Tibial artery (tissue), 4 donors: Measurements from ENCODE around the gene AMBP.

Experiments used
- DNase-seq, 2 donors: peaks; one replicate each; pipeline ENCODE4 v3.0.0-alpha.2; 2019
- H3K27ac ChIP-seq, 2 donors: fragments of 200-600 bp; sonication (generic) in 1 of 2; 1 replicate in 1 of 2; 2 replicates in 1 of 2; pipeline ENCODE4 v1.5.1; 2018 to 2019; ENCODE audit warnings: mild to moderate bottlenecking in 1 of 2
- H3K27me3 ChIP-seq, 2 donors: fragments of 200-600 bp; sonication (generic) in 1 of 2; one replicate each; pipeline versions ENCODE4 v1.5.1 to v1.6.0; 2016 to 2019
- H3K36me3 ChIP-seq, 3 donors: fragments of 200-600 bp; sonication (generic) in 2 of 3; one replicate each; pipeline ENCODE4 v1.5.1; 2016 to 2019; ENCODE audit warnings: mild to moderate bottlenecking in 2 of 3
- H3K4me1 ChIP-seq, 4 donors: fragments of 200-600 bp; sonication (generic) in 2 of 4; 1 replicate in 3 of 4; 2 replicates in 1 of 4; pipeline ENCODE4 v1.5.1; 2016 to 2019
- H3K4me3 ChIP-seq, 2 donors: fragments of 200-600 bp; sonication (generic) in 1 of 2; 1 replicate in 1 of 2; 2 replicates in 1 of 2; pipeline ENCODE4 v1.5.1; 2018 to 2019; ENCODE audit warnings: mild to moderate bottlenecking in 2 of 2
- H3K9me3 ChIP-seq, 3 donors: fragments of 200-600 bp; sonication (generic) in 1 of 3; one replicate each; pipeline ENCODE4 v1.5.1; 2016 to 2019
- intact Hi-C: fragments of 100-400 bp; cut with DNase I; formaldehyde crosslinking; loops from one replicate; pipeline ENCODE4 v1.15.0; 2023; ENCODE audit warnings: low total_unique reads
- TF ChIP-seq, protein P1 (sequence below), 2 experiments: fragments of 200-600 bp in 1 of 2; fragments of 450-650 bp in 1 of 2; IDR thresholded peaks; one replicate each; pipeline ENCODE4 v1.5.1; 2017 to 2019; ENCODE audit warnings: antibody characterized with exemption in 2 of 2, mild to moderate bottlenecking in 1 of 2, moderate library complexity in 1 of 2

AMBP gene

DNA sequence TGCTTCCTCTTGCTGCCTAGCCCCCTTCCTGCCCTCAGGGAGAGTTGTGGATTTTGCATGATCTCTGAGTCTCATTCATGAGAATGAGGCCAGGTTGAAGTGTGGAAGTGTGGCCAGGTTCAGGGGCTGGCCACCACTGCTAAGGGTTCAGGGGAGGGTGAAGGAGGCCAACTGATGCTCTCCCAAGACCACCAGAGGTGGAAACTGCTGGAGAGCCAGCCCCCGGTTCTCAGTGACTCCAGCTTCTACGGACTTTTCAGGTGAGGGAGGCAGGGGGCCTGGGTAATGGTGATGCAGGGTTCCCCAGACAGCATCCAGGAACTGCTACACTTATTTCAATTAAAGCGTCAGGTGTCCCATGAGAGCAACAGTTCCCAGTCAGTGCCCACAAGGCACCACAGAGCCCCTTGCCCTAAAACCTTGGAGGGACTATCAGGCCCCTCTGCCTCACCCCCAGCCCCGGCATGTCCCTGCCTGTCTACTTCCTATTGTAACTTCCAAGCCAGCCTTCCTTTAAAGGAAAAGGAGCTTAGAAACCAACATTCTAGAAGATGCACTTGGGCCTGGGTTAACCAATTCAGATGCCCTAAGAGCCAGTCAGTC is 50.1 kb downstream of the AMBP start:
- Histone ChIP-seq H3K27ac (no peak overlapping the region), H3K9me3 (peaks cover 0 to 10% (median 0%) of the 10 kb centered on the region in 3 donors), H3K27me3 (no peaks in the 10 kb centered on the region), H3K4me1 (peaks cover 0 to 9% (median 4%) of the 10 kb centered on the region in 4 donors), H3K36me3 (peaks cover 22 to 55% (median 40%) of the 10 kb centered on the region in 3 donors), H3K4me3 (no peak overlapping the region)
- intact Hi-C loops, result no loop called here
- TF ChIP-seq, protein P1, sequence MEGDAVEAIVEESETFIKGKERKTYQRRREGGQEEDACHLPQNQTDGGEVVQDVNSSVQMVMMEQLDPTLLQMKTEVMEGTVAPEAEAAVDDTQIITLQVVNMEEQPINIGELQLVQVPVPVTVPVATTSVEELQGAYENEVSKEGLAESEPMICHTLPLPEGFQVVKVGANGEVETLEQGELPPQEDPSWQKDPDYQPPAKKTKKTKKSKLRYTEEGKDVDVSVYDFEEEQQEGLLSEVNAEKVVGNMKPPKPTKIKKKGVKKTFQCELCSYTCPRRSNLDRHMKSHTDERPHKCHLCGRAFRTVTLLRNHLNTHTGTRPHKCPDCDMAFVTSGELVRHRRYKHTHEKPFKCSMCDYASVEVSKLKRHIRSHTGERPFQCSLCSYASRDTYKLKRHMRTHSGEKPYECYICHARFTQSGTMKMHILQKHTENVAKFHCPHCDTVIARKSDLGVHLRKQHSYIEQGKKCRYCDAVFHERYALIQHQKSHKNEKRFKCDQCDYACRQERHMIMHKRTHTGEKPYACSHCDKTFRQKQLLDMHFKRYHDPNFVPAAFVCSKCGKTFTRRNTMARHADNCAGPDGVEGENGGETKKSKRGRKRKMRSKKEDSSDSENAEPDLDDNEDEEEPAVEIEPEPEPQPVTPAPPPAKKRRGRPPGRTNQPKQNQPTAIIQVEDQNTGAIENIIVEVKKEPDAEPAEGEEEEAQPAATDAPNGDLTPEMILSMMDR (IDR thresholded peaks at IDR 0.05), result no peak
- DNase-seq, result peak in 1 of 2 donors; percentile 24

DNA sequence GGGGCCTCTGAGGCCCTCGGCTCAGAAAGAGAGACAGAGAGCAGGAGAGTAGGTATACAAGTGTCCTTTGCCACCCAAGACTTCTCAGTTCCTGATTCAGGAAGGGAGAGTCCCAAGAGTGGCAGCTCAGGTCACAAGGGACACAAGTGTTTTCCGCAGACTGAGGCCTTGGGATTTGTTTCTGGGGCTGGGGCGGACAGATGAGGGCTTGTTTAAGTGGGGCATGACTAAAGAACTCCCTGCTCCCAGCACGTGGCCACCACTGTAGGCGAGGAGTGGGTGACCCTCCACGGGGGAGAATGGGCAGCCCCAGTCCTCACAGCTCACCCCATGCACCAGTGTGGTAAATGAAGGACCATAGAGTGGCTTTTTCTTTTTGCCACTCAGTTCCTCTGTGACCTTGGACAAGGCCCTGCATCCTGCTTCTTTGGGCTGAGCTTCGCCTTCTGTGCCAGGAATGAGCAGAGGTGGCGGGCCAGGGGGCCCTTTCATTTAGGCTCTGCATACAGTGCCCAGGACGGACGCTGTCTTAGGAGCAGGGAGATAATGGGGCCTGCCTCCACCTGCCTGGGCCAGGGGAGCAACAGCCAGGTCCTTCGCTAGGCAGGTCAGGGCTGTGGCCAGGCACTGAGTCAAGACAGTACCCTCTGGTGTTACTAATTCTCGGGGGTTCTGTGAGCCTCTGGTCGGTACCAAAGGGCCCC is 50.8 kb downstream of the AMBP start:
- H3K27ac ChIP-seq, result no peak overlapping the region
- H3K27me3 ChIP-seq, result no peaks in the 10 kb centered on the region
- peak in 1 of 2 donors; percentile 53 for DNase-seq
- intact Hi-C loops, result no loop called here
- H3K4me3 ChIP-seq, result no peak overlapping the region
- peaks cover 0 to 4% (median 3%) of the 10 kb centered on the region in 4 donors for H3K4me1 ChIP-seq
- TF ChIP-seq, protein P1 (IDR thresholded peaks at IDR 0.05), result no peak
- peaks cover 0 to 16% (median 0%) of the 10 kb centered on the region in 3 donors for H3K9me3 ChIP-seq
- peaks cover 23 to 49% (median 42%) of the 10 kb centered on the region in 3 donors for H3K36me3 ChIP-seq

GRCh38 chr9:114026335-114026734 is 51.8 kb downstream of the AMBP start:
- H3K36me3 ChIP-seq, result peaks cover 31 to 48% (median 47%) of the 10 kb centered on the region in 3 donors
- H3K27ac ChIP-seq, result no peak overlapping the region
- TF ChIP-seq, protein P1 (IDR thresholded peaks at IDR 0.05), result no peak
- no peak overlapping the region for H3K4me3 ChIP-seq
- intact Hi-C loops, result no loop called here
- DNase-seq, result peak in 1 of 2 donors; percentile 32
- H3K9me3 ChIP-seq, result peaks cover 0 to 16% (median 0%) of the 10 kb centered on the region in 3 donors
- no peaks in the 10 kb centered on the region for H3K27me3 ChIP-seq
- no peaks in the 10 kb centered on the region for H3K4me1 ChIP-seq

GRCh38 chr9:114025760-114026159 is 52.3 kb downstream of the AMBP start:
- H3K9me3 ChIP-seq, result peaks cover 0 to 16% (median 0%) of the 10 kb centered on the region in 3 donors
- H3K27ac ChIP-seq, result no peak overlapping the region
- DNase-seq, result peak in 1 of 2 donors; percentile 13
- intact Hi-C loops, result no loop called here
- H3K36me3 ChIP-seq, result peaks cover 31 to 47% (median 43%) of the 10 kb centered on the region in 3 donors
- H3K4me1 ChIP-seq, result no peaks in the 10 kb centered on the region
- TF ChIP-seq, protein P1 (IDR thresholded peaks at IDR 0.05), result no peak
- no peaks in the 10 kb centered on the region for H3K27me3 ChIP-seq
- H3K4me3 ChIP-seq, result no peak overlapping the region

- H3K4me1 ChIP-seq, result no peaks in the 10 kb centered on the region
- peaks cover 0 to 16% (median 0%) of the 10 kb centered on the region in 3 donors for H3K9me3 ChIP-seq
- peaks cover 32 to 51% (median 38%) of the 10 kb centered on the region in 3 donors for H3K36me3 ChIP-seq
- DNase-seq, result no peak
- TF ChIP-seq, protein P1 (IDR thresholded peaks at IDR 0.05), result no peak
- H3K4me3 ChIP-seq, result no peak overlapping the region
- H3K27ac ChIP-seq, result no peak overlapping the region
- intact Hi-C loops, result no loop called here
- H3K27me3 ChIP-seq, result no peaks in the 10 kb centered on the region
These were observed 52.8 kb downstream of the AMBP start for GRCh38 chr9:114025196-114025753.
